ENCODE measurements around the gene LARP6.
"Not testable (repeated sequence)": the region's sequence is repeated elsewhere in the genome, so short reads cannot be mapped to it uniquely, and the experiment has no call there.

The LARP6 gene

DNA sequence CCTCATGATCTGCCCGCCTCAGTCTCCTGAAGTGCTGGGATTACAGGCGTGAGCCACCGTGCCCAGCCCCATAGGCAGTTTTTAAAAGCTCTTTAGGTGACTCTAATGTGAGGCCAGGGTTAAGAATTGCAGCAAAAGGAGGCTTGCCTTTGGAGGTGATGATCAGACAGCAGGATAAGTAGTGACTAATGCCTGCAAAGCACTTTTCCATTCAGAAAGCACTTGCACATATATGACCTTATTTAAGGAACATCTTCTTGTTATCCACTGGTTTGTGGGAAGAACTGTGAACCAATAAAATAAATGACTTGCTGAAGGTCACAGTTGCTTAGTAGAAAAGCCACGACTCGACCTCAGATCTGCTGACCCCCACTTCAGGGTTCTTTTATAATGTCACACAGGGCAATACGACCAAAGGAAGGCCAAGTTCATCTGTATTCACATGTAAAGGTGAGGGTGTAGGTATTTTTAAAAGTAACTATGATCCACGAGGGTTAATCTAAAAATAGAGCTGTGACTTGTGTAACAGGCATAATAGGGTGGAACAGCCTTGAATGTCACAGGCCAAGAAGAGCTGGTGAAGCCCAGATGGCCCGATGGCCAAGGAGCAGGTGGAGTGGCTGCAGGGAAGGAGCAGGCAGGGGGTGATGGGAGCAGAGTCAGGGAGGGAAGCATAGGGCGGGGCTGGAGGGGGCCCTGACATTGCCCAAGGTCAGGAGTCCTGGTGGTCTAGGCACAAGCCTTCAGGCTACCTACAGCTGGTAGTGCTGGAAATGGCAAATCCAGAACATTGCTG, 24.4 kb downstream of the LARP6 start:
- no peak for DNase-seq (ENCODE audit: low spot score)

DNA sequence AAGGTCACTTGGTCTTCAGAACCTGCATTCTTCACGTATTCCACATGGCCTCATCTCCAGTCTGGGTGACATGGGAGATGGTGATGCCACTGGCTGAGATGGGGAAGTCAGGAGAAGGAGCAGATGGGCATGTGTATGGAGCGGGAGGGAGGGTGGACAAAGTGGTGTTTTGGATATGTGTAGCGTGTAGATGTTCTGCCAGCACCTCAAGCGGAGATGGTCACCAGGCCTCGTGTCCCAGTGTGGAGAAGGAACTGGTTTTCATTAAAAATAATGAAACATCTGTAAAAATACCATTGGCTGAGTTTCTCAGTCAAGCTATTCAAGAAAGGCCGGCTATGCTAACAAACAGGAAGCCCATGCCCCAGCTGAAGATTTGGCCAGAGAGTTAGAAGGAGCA, 26.2 kb downstream of the LARP6 start:
- DNase-seq (ENCODE audit: low spot score): no peak

DNA sequence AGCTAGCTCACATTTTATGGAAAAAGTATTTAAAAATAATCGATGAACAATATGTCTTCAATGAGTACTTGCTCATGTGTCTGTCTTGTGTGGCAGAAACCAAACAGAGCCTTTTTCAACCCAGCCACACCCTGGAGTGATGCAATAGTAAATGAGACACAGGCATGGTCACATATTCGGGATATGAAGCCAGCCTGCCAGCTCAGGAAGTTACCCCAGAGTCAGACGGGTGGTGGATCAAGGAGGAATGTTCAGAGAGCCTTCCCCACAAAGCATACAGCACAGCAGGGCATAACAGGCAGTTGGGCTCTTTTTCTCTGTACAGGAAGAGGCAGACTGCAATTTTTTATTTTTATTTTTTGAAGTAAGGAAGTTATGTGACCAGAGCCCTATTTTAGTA, 27.3 kb downstream of the LARP6 start:
- no peak for DNase-seq (ENCODE audit: low spot score)

DNA sequence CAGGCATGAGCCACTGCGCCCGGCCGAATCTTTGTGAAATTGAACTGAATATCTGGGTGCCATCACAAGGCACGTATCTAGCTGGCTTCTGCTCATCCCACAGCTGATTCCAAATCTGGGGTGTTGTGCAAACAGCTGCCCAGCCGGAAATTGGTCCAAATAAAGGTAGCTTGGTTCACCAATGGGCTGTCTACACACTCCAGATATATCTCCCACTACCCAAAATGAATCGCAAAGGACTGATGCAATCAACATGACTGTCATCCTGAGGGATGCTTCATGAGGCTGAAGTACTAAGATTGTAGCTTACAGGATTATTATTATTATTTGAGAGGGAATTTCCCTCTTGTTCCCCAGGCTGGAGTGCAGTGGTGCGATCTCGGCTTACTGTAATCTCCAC, 28.1 kb downstream of the LARP6 start:
- DNase-seq (ENCODE audit: low spot score): no peak

DNA sequence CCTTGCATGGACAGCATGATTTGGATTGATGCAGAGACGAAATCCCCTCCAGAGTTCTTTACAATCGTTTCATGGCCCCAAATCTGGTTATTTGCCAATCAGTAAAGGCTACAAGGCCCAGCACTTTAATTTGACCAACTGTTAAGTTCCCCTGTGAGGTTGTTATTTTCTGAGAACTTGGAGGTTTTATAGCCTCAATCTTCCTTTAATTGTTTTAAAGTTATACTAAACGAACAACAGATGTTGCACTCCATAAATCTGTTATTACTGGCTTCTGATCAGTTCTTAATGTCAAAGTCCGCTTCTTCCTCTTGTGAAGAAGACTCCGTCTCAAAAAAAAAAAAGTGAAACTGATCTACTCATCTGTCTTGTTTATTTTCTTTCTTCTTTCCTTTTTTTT, 30.8 kb downstream of the LARP6 start:
- DNase-seq (ENCODE audit: low spot score): no peak

DNA sequence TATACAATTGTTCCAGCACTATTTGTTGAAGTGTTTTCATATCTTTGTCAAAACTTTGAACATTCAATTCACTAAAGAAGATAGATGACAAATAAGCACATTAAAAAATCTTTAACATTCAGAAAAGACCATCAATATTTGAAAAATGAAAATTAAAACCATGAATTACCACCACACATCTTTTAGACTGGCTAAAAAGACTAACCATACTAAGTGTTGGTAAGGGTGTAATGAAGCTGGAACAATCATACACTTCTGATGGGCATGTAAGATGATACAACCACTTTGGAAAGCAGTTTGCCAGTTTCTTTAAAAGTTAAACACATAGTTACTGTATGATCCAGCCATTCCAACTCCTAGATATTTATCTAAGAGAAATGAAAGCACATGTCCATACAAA, 33.7 kb downstream of the LARP6 start:
- DNase-seq (ENCODE audit: low spot score): no peak

DNA sequence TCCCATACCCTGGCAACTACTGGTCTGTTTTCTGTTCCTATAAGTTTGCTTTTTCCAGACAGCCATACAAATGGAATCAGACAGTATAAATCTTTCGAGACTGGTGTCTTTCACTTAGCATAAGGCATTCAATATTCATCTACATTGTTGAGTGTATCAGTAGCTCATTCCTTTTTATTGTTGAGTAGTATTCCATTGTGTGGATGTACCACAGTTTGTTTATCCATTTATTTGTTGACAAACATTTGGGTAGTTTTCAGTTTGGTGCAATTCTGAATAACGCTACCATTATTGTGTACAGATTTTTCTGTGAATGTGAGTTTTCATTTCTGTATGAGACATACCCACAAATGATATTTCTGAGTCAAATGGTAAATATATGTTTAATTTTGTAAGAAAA, 35.4 kb downstream of the LARP6 start:
- DNase-seq (ENCODE audit: low spot score): no peak

DNA sequence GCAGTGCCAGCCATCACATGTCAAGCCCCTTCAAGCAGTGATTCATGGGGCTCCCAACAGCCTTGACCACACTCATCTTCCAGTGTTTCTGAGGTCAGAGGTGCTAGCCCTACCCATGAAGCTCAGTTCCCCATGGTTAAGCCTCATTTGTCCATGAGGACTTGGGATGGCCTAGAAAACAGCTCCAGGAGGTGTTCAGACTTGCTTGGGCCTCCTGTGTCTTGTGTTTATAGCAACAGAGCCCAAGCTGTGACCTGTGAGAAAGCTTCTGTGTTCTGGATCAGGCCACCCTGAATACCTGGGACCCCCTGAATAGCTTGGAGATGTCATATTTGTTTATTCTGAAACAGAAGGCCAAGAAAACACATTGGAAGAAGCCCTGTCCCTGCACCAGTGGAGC, 36.7 kb downstream of the LARP6 start:
- no peak for DNase-seq (ENCODE audit: low spot score)

DNA sequence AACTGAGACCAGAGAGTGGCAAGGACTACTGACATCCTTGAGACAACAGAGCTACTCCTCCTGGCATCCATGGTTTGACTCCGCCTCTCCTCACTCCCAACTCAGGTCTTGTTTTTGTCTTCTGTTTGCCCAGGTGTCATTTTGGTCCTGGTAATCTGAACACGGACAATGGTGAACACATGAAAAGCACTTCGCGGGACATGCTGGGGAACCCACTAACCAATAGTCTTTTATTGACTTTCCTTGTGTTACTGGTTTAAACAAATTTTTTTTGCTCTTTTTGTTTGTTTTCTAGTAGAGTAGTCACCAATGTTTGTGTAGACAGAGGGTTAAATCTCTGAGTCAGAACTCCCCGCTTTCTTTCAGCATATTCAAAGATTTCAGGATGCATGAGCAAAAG, 38.4 kb downstream of the LARP6 start:
- DNase-seq (ENCODE audit: low spot score): no peak

DNA sequence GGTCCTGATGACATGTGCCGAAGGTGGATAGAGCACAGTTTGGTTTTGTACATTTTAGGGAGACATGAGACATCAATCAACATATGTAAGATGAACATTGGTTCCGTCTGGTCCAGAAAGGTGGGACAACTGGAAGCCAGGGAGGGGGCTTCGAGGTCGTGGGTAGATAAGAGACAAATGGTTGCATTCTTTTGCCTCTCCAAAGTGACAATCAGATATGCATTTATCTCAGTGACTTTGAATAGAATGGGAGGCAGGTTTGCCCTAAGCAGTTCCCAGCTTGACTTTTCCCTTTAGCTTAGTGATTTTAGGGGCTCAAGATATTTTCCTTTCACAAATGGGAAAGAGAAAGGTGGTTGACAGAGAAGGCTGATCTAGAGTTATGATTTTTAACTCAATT, 38.9 kb downstream of the LARP6 start:
- not testable (repeated sequence) for DNase-seq (ENCODE audit: low spot score)

DNA sequence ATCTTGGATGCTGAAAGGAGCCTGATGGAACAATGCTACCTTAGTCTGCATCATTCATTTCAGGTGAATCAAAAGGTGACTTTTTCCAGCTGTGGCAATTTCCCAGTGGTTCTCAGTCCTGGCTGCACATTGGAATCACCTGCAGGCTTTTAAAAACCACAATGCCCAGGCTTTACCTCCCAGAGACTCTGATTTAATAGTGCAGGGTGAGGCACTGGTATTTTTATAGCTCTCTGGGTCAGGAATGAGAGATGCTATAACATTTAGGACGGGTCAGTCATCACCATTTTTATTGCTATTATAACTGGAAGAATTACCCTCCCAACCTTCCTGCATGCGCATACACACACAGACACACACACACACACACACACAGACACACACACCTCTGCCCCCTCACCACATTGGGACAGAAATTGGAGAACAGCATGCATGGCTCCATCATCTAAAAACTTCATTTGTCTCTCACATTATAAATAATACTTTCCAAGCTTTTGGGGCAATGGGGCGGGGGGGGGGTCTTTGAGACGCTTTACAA, 41.1 kb downstream of the LARP6 start:
- DNase-seq (ENCODE audit: low spot score): no peak

DNA sequence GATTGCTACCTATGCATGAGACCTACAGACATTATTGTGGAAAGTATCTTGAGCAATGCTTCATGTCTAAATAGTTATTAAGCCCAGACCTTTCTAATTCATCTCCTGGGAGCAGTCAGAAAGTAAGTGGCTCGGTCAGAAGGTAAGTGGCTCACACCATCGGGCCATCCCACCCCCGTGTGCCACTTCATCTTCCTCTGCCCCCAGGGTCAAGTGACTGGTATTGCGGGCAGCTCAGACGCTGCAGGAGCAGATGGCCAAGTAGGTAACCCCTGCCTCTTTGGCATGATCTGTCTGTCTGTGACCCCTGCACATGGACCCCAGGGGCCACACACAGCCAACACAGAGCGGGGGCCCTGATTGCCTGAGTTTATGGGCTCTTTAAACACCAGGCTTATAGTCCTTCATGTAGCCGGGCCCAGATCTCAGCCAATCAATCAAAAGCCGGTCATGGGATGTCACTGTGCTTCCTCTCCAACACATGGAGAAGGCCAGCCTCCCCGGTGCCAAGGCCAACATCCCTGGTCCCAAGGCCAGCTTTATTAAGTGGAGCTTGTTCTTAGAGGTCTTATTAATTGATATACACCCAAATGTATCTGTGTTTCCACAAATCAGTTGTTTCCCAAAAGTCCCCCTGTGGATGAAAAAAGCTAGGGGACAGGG, 42.9 kb downstream of the LARP6 start:
- no peak for DNase-seq (ENCODE audit: low spot score)

DNA sequence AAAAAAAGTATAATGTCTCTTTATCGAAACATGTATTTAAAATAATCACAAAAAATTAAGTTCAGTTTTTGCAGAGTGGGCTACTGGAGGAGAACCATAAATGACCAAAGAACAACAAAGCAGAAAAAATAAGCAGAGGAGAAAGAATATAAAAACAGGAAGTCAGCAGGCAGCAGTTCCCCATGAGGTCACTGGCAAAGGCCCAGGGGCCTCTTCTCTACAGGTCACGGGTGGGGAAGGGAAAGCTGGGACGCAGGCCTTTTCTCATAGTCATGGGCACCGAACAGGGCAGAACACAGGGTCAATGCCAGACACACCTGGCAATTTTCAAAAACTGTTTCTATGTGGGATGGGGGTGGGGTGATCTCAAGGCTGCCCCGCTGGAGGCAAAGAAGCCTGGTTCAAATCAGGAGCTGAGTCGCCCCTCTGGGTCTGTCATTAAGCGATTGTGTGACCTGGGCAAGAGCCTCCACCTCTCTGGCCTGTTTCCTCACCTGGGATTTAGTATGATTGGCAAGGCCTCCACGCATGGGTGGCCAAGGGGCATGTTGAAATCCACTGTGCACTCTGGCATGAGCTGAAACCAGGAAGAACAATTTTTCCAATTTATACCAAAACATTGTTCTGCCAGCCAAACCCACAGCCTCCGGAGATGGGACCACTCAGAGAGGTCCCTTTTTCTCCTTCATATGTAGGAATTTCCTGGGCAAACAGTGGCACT, 46.8 kb downstream of the LARP6 start:
- no peak for DNase-seq (ENCODE audit: low spot score)

DNA sequence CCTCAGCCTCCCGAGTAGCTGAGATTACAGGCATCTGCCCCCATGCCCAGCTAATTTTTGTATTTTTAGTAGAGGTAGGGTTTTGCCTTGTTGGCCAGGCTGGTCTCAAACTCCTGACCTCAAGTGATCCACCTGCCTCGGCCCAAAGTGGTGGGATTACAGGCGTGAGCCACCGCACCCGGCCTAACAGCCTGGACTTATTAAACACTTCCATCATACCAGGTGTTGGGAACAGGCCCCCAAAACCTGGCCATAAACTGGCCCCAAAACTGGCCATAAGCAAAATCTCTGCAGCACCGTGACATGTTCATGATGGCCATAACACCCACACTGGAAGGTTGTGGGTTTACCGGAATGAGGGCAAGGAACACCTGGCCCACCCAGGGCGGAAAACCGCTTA, 49.6 kb downstream of the LARP6 start:
- DNase-seq (ENCODE audit: low spot score): not testable (repeated sequence)

DNA sequence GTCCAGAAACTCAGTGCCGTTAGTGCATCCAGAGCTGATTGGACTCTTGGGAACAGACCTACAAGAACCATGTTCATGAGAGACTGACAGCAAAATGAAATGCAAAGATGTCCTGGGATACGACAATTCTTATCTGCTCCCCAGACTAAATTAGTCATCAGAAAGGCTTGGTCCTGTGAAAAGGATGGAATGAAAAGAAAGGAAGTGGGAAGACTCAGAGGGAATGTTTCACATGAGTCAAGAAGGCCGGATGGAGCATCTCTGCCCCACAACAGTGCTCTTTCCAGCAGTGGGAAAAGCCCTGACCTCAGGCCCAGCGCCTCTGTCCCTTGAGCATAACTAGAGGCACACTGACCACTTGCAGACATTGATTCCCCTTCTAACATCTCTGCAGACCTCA, 51.3 kb downstream of the LARP6 start:
- no peak for DNase-seq (ENCODE audit: low spot score)

DNA sequence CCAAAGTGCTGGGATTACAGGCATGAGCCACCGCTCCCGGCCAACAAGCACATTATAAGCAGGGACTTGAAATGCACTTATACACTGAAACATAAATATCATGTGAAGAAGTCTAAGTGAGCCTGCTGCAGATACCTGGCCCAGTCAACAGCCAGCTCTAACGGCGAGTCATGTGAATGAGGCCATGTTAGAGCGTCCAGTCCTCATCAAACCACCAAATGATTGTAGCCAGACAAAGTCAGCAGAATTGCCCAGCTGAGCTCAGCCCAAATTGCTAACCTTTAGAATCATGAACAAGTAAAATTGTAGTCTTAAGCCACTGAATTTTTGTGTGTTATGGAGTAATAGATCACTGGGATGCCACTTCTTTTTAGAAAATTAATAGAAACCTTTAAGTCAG, 52.8 kb downstream of the LARP6 start:
- DNase-seq (ENCODE audit: low spot score): no peak

DNA sequence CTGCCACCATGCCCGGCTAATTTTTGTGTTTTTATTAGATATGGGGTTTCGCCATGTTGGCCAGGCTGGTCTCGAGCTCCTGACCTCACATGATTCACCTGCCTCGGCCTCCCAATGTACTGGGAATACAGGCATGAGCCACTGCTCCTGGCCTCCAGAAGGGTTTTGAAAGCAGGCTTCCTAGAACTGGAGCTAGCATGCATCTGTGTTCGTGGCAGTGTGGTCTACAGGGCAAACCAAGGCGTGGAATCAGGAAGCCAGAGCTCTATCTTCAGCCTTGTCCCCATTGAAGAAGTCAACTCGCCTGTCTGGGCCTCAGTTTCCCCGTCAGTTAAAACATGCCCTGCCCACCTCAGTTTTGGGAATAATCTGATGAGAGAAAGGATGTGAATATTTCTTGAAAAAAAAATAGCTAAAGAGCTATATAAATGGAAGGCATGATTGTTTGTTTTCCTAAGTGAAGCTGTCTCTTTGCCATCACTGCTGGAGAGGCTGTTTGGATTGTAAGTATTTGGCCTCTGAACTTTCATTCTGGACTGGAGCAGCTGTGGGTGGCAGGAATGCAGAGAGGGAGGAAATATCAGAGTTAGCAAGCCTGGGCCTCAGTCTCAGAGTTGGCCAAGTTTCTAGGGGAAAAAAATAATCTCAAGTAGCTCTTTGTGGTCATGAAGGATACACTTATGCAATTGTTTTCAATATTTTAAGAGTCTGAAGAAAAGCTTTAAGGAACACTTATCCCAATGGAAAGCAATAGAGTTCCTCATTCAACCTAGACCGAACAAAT, 54.1 kb downstream of the LARP6 start:
- DNase-seq (ENCODE audit: low spot score): no peak

DNA sequence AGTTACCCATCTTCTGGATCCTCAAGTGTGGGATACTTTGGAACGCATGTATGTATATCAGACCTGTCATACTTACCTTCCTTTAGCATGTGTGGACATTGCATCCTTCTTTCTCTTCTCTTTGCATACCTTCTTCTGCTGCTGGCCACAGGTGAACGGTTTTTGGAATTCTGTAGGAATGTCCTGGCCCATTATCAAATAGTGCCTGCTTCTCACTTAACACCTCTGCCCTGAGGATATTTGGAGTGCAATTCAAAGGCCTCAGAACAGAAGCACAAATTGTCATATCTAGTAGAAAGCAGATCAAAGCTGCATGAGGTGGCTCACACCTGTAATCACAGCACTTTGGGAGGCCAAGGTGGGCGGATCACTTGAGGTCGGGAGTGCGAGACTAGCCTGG, 56.5 kb downstream of the LARP6 start:
- DNase-seq (ENCODE audit: low spot score): no peak

DNA sequence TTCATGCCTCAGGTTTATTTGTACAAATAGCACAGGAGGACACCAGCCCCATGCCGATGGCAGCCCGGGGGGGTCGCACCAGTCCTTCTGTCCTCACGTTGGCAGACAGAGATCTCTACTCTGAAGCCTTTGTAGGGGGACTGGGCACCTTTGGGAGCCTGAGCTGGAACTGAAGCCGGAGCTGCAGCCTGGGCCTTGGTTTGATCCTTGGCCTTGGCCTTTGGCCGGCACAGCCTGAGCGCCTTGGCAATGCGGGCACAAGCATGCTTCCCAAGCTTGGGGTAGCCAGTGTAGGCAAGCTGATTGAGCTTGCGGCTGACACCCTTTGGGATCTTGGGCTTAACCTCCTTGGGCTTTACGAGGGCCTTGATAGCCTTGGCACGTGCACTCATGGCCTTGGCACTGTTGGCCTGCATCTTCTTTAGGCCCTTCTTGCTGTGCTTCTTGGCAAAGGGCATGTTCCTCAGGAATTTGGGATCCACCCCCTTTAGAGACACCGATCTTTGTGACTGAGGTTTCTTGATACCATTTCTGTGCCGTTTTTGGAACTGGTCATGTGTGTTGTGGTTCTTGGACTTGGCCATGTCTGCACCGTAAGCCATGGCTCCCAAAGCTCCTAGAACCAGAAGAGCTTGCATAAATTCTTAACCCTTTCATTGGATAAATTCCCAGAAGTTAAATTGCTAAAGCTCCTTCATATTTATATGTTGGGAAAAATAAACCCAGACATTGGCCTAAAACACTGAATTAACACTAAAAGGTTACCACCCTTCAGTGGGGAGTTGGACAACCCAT, 57.2 kb downstream of the LARP6 start:
- no peak for DNase-seq (ENCODE audit: low spot score)

DNA sequence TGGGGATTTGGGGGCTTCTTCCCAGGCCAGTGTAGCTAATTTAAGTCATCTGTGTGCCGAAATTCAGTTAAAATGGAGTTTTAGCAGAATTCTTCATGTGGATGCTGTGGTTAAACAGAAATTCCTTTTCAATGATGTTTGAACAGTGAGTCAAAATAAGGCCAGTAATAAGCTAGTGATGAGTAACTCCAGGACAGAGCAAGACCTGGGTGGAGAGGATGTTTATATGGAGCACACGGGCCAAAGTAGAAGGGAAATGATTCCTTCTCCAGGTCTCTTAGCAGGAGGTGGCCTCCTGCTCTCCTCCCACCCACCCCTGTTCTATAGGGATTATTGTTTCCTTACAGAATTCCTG, 58.7 kb downstream of the LARP6 start:
- DNase-seq (ENCODE audit: low spot score): no peak

DNA sequence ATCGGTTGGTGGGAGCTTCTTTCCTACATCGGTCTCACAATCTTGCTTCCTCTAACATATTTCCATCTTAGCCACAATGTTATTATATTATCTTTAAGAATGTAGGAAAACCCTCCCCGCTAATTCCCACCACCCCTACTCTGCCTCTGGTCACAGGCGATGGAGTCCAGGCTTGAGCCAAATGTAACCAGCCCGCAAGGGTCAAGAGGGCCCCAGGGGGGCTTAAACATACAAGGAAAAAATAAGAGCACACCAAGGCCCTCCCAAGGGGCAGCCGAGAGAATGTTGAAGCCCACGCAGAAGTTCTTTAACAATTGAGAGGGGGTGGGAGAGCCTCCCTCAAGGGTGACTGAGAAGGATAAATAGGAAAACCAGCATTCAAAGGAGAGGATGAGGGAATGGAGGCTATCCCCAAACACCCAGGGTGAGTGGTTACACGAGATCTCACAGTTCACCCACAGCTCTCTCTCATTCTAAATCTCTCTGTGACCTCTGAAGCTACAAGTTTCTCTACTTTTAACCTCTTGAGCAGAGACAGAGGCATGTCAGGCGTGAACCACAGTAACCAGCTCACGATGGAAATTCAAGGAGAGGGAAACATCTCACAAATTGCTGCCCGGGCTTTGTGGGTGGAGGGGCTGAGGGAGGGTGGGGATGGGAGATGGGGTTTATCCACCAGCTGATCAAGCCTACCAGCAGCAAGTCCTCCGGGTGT, 59.2 kb downstream of the LARP6 start:
- no peak for DNase-seq (ENCODE audit: low spot score)
